Measurements from ENCODE around the gene FYCO1.

GRCh38 chr3:45927881-45928280 is 67.7 kb downstream of the FYCO1 start:
- TF ChIP-seq JUN (CRISPR knock-in tag; IDR thresholded peaks at IDR 0.05) (no peak), ZFP37 (CRISPR knock-in tag; IDR thresholded peaks at IDR 0.05; ENCODE audit: borderline replicate concordance) (no peak), ZNF792 (CRISPR knock-in tag; IDR thresholded peaks at IDR 0.05) (no peak), CEBPZ (IDR thresholded peaks at IDR 0.05; ENCODE audit: low read length) (no peak), NFRKB (IDR thresholded peaks at IDR 0.05) (no peak), POLR2AphosphoS5 (IDR thresholded peaks at IDR 0.05; ENCODE audit: low read depth, low read length) (no peak)
- TF ChIP-seq, protein P1, sequence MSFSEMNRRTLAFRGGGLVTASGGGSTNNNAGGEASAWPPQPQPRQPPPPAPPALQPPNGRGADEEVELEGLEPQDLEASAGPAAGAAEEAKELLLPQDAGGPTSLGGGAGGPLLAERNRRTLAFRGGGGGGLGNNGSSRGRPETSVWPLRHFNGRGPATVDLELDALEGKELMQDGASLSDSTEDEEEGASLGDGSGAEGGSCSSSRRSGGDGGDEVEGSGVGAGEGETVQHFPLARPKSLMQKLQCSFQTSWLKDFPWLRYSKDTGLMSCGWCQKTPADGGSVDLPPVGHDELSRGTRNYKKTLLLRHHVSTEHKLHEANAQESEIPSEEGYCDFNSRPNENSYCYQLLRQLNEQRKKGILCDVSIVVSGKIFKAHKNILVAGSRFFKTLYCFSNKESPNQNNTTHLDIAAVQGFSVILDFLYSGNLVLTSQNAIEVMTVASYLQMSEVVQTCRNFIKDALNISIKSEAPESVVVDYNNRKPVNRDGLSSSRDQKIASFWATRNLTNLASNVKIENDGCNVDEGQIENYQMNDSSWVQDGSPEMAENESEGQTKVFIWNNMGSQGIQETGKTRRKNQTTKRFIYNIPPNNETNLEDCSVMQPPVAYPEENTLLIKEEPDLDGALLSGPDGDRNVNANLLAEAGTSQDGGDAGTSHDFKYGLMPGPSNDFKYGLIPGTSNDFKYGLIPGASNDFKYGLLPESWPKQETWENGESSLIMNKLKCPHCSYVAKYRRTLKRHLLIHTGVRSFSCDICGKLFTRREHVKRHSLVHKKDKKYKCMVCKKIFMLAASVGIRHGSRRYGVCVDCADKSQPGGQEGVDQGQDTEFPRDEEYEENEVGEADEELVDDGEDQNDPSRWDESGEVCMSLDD (CRISPR knock-in tag; IDR thresholded peaks at IDR 0.05; ENCODE audit: borderline replicate concordance): no peak
- TF ChIP-seq, protein P2, sequence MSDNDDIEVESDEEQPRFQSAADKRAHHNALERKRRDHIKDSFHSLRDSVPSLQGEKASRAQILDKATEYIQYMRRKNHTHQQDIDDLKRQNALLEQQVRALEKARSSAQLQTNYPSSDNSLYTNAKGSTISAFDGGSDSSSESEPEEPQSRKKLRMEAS (IDR thresholded peaks at IDR 0.05): no peak

Data from HepG2 (cell line).